Measurements from ENCODE around the gene METTL9. TPM values are rescaled to one million over a fixed set of nuclear protein-coding genes. Genes with fewer than 3 reads are reported as not detected.
"Not testable (repeated sequence)": the region's sequence is repeated elsewhere in the genome, so short reads cannot be mapped to it uniquely, and the experiment has no call there.

The METTL9 gene
- total and polyA plus RNA-seq, 2 experiments from 2014 or later, result 72.5 to 152 TPM

GRCh38 chr16:21573506-21573905 lies 25.9 kb upstream of the METTL9 start:
- not testable (repeated sequence) for H3K36me3 Mint-ChIP-seq (ENCODE audit: low read depth); H3K79me2 ChIP-seq (replicated peaks; ENCODE audit: insufficient read depth); H4K20me1 ChIP-seq (replicated peaks; ENCODE audit: insufficient read depth); H3K27me3 ChIP-seq (ENCODE audit: insufficient read depth); H3K4me2 ChIP-seq; H3K36me3 ChIP-seq (ENCODE audit: insufficient read depth); H3K27ac ChIP-seq (ENCODE audit: low read depth); H3K9me2 ChIP-seq (ENCODE audit: insufficient read depth); H3F3A ChIP-seq (replicated peaks; ENCODE audit: low read depth); H2AFZ ChIP-seq; H3K4me3 Mint-ChIP-seq; H3K27me3 Mint-ChIP-seq (ENCODE audit: insufficient read depth, low read depth, poor library complexity); DNase-seq (ENCODE audit: low spot score); H3K4me3 ChIP-seq; H3K27ac Mint-ChIP-seq; H3K4me1 ChIP-seq (ENCODE audit: insufficient read depth); H3K4me1 Mint-ChIP-seq; H3K9me3 Mint-ChIP-seq; ATAC-seq

DNA sequence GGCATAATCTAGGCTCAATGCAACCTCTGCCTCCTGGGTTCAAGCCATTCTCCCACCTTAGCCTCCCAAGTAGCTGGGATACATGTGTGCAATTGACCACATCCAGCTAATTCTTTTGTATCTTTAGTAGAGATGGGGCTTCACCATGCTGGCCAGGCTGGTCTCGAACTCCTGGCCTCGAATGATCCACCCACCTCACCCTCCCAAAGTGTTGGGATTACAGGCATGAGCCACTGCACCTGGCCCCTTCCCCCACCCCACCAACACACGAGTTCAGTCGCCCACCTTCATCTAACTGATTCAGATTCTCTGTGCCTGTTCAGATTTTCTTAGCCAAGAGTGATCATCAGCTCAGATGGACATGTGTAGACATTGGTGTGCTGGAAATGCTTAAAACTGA lies 25.0 kb upstream of the METTL9 start:
- no peak overlapping the region for H3K4me2 ChIP-seq
- DNase-seq (ENCODE audit: low spot score) (no peak), ATAC-seq (no peak)
- no peaks in the 10 kb centered on the region for H3K9me2 ChIP-seq (ENCODE audit: insufficient read depth)
- no peak overlapping the region for H2AFZ ChIP-seq
- H3K4me3 Mint-ChIP-seq, result no peak overlapping the region
- H4K20me1 ChIP-seq (replicated peaks; ENCODE audit: insufficient read depth), result no peaks in the 10 kb centered on the region
- H3K36me3 Mint-ChIP-seq (ENCODE audit: low read depth), result no peaks in the 10 kb centered on the region
- H3K4me1 Mint-ChIP-seq, result no peaks in the 10 kb centered on the region
- no peaks in the 10 kb centered on the region for H3K4me1 ChIP-seq (ENCODE audit: insufficient read depth)
- H3K36me3 ChIP-seq (ENCODE audit: insufficient read depth), result no peaks in the 10 kb centered on the region
- no peaks in the 10 kb centered on the region for H3K79me2 ChIP-seq (replicated peaks; ENCODE audit: insufficient read depth)
- H3F3A ChIP-seq (replicated peaks; ENCODE audit: low read depth), result no peaks in the 10 kb centered on the region
- H3K4me3 ChIP-seq, result no peak overlapping the region
- no peak overlapping the region for H3K27ac Mint-ChIP-seq
- no peak overlapping the region for H3K27ac ChIP-seq (ENCODE audit: low read depth)
- H3K27me3 Mint-ChIP-seq (ENCODE audit: insufficient read depth, low read depth, poor library complexity), result no peaks in the 10 kb centered on the region
- no peaks in the 10 kb centered on the region for H3K9me3 Mint-ChIP-seq
- H3K27me3 ChIP-seq (ENCODE audit: insufficient read depth), result no peaks in the 10 kb centered on the region
- TF ChIP-seq NANOG (IDR thresholded peaks at IDR 0.05; ENCODE audit: borderline replicate concordance) (no peak), ZNF331 (CRISPR knock-in tag; IDR thresholded peaks at IDR 0.05; ENCODE audit: low read depth) (no peak), JUNB (IDR thresholded peaks at IDR 0.05; ENCODE audit: unreplicated experiment) (no peak), ZNF114 (CRISPR knock-in tag; IDR thresholded peaks at IDR 0.05) (no peak), EZH2phosphoT487 (IDR thresholded peaks at IDR 0.05; ENCODE audit: unreplicated experiment) (no peak), STAT1 (IDR thresholded peaks at IDR 0.05; ENCODE audit: unreplicated experiment) (no peak), ETS1 (IDR thresholded peaks at IDR 0.05) (no peak), EZH2 (IDR thresholded peaks at IDR 0.05; ENCODE audit: low read depth, unreplicated experiment) (no peak), CREB1 (CRISPR knock-in tag; IDR thresholded peaks at IDR 0.05; ENCODE audit: low read depth) (no peak), CTCF (conservative IDR thresholded peaks at IDR 0.05; ENCODE audit: low read depth in 2 of 2) (no peak)
- TF ChIP-seq, protein P1, sequence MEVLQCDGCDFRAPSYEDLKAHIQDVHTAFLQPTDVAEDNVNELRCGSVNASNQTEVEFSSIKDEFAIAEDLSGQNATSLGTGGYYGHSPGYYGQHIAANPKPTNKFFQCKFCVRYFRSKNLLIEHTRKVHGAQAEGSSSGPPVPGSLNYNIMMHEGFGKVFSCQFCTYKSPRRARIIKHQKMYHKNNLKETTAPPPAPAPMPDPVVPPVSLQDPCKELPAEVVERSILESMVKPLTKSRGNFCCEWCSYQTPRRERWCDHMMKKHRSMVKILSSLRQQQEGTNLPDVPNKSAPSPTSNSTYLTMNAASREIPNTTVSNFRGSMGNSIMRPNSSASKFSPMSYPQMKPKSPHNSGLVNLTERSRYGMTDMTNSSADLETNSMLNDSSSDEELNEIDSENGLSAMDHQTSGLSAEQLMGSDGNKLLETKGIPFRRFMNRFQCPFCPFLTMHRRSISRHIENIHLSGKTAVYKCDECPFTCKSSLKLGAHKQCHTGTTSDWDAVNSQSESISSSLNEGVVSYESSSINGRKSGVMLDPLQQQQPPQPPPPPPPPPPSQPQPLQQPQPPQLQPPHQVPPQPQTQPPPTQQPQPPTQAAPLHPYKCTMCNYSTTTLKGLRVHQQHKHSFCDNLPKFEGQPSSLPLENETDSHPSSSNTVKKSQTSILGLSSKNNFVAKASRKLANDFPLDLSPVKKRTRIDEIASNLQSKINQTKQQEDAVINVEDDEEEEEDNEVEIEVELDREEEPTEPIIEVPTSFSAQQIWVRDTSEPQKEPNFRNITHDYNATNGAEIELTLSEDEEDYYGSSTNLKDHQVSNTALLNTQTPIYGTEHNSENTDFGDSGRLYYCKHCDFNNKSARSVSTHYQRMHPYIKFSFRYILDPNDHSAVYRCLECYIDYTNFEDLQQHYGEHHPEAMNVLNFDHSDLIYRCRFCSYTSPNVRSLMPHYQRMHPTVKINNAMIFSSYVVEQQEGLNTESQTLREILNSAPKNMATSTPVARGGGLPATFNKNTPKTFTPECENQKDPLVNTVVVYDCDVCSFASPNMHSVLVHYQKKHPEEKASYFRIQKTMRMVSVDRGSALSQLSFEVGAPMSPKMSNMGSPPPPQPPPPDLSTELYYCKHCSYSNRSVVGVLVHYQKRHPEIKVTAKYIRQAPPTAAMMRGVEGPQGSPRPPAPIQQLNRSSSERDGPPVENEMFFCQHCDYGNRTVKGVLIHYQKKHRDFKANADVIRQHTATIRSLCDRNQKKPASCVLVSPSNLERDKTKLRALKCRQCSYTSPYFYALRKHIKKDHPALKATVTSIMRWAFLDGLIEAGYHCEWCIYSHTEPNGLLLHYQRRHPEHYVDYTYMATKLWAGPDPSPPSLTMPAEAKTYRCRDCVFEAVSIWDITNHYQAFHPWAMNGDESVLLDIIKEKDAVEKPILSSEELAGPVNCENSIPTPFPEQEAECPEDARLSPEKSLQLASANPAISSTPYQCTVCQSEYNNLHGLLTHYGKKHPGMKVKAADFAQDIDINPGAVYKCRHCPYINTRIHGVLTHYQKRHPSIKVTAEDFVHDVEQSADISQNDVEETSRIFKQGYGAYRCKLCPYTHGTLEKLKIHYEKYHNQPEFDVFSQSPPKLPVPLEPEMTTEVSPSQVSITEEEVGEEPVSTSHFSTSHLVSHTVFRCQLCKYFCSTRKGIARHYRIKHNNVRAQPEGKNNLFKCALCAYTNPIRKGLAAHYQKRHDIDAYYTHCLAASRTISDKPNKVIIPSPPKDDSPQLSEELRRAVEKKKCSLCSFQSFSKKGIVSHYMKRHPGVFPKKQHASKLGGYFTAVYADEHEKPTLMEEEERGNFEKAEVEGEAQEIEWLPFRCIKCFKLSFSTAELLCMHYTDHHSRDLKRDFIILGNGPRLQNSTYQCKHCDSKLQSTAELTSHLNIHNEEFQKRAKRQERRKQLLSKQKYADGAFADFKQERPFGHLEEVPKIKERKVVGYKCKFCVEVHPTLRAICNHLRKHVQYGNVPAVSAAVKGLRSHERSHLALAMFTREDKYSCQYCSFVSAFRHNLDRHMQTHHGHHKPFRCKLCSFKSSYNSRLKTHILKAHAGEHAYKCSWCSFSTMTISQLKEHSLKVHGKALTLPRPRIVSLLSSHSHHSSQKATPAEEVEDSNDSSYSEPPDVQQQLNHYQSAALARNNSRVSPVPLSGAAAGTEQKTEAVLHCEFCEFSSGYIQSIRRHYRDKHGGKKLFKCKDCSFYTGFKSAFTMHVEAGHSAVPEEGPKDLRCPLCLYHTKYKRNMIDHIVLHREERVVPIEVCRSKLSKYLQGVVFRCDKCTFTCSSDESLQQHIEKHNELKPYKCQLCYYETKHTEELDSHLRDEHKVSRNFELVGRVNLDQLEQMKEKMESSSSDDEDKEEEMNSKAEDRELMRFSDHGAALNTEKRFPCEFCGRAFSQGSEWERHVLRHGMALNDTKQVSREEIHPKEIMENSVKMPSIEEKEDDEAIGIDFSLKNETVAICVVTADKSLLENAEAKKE (CRISPR knock-in tag; IDR thresholded peaks at IDR 0.05), result no peak

All from GM23338 (cell line).